Transverse colon (tissue), 4 donors: ENCODE data around the gene TSN.

ENCODE experiments used
- POLR2A ChIP-seq: fragments of 450-650 bp; IDR thresholded peaks from one replicate; pipeline ENCODE4 v1.6.1; 2016; ENCODE audit warnings: antibody characterized with exemption, mild to moderate bottlenecking, moderate library complexity
- POLR2AphosphoS5 ChIP-seq, 3 donors: sonication (generic); formaldehyde crosslinking; IDR thresholded peaks; one replicate each; pipeline ENCODE4 v1.6.1; 2016; ENCODE audit warnings: antibody characterized with exemption in 3 of 3
- TF ChIP-seq, protein P1 (sequence below), 5 experiments: fragments of 200-600 bp in 3 of 5; fragments of 450-650 bp in 2 of 5; sonication (generic) in 3 of 5; IDR thresholded peaks; 1 replicate in 2 of 5; 2 replicates in 3 of 5; pipeline ENCODE4 v1.5.1; 2016 to 2017; ENCODE audit warnings: antibody characterized with exemption in 5 of 5, inconsistent platforms in 3 of 5, mild to moderate bottlenecking in 2 of 5, moderate library complexity in 1 of 5

GRCh38 chr2:121776885-121777698, 21.6 kb downstream of the TSN start:
- TF ChIP-seq, protein P1, sequence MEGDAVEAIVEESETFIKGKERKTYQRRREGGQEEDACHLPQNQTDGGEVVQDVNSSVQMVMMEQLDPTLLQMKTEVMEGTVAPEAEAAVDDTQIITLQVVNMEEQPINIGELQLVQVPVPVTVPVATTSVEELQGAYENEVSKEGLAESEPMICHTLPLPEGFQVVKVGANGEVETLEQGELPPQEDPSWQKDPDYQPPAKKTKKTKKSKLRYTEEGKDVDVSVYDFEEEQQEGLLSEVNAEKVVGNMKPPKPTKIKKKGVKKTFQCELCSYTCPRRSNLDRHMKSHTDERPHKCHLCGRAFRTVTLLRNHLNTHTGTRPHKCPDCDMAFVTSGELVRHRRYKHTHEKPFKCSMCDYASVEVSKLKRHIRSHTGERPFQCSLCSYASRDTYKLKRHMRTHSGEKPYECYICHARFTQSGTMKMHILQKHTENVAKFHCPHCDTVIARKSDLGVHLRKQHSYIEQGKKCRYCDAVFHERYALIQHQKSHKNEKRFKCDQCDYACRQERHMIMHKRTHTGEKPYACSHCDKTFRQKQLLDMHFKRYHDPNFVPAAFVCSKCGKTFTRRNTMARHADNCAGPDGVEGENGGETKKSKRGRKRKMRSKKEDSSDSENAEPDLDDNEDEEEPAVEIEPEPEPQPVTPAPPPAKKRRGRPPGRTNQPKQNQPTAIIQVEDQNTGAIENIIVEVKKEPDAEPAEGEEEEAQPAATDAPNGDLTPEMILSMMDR (IDR thresholded peaks at IDR 0.05), result no peak
- TF ChIP-seq POLR2AphosphoS5 (IDR thresholded peaks at IDR 0.05) (no peak), POLR2A (no peak)
